Activated CD8-positive, alpha-beta T cell treated with anti-CD3 and anti-CD28 coated beads for 36 hours (primary cell): ENCODE data around the gene CLDN4. TPM values are rescaled to one million over a fixed set of nuclear protein-coding genes. Genes with fewer than 3 reads are reported as not detected.

Source experiments
- ATAC-seq: fragments of 200-7000 bp; cut with Tn5 transposase; one replicate; pipeline ENCODE4 v1.10.0; 2021; ENCODE audit warnings: mild to moderate bottlenecking, moderate library complexity
- CTCF ChIA-PET: fragments of 350-600 bp; sonication (Branson Sonifier 250); formaldehyde crosslinking; loops from one replicate; lab custom pipeline; 2021; ENCODE audit warnings: antibody characterized with exemption; lab: Charles Lee
- POLR2A ChIA-PET: fragments of 350-600 bp; sonication (Branson Sonifier 250); formaldehyde crosslinking; loops from one replicate; lab custom pipeline; 2021; ENCODE audit warnings: antibody characterized with exemption; lab: Charles Lee
- DNase-seq: peaks from one replicate; pipeline ENCODE4 v3.0.0-alpha.2; 2020
- H3K27ac Mint-ChIP-seq: one replicate; pipeline ENCODE4 v1.8.0; 2021; ENCODE audit warnings: mild to moderate bottlenecking, mixed read lengths
- H3K27me3 Mint-ChIP-seq: one replicate; pipeline ENCODE4 v1.8.0; 2021; ENCODE audit warnings: mixed read lengths
- H3K36me3 Mint-ChIP-seq: one replicate; pipeline ENCODE4 v1.8.0; 2021; ENCODE audit warnings: low read depth, mixed read lengths
- H3K4me1 Mint-ChIP-seq: one replicate; pipeline ENCODE4 v1.8.0; 2021; ENCODE audit warnings: low read depth, mixed read lengths
- H3K4me3 Mint-ChIP-seq: one replicate; pipeline ENCODE4 v1.8.0; 2021; ENCODE audit warnings: mild to moderate bottlenecking, moderate library complexity, mixed read lengths
- H3K9me3 Mint-ChIP-seq: one replicate; pipeline ENCODE4 v1.8.0; 2021; ENCODE audit warnings: mixed read lengths
- CTCF ChIP-seq: fragments of 200-600 bp; IDR thresholded peaks from one replicate; pipeline ENCODE4 v1.8.0; 2022; ENCODE audit warnings: antibody characterized with exemption, mild to moderate bottlenecking
- intact Hi-C: fragments of 100-400 bp; cut with micrococcal nuclease; formaldehyde crosslinking; loops from one replicate; pipeline ENCODE4 v1.10.0; 2022
- total RNA-seq, 2 experiments: library from RNA; stranded (reverse); gene quantifications; one replicate each; pipeline ENCODE4 v1.2.3, GENCODE V29; 2021

Gene CLDN4
- total RNA-seq, 2 experiments from 2014 or later: 0.20 to 0.72 TPM

- no peak for ATAC-seq
- POLR2A ChIA-PET: no interaction called here
- intact Hi-C loops: no loop called here
- CTCF ChIA-PET: interaction anchor here (1.3 kb wide), 1 partner anchor 197 kb away, joined by 4 read pairs; no protein-coding TSS in a partner anchor
- Mint-ChIP-seq H3K27me3 (peaks cover 14% of the 10 kb centered on the region), H3K27ac (no peak overlapping the region), H3K4me1 (peaks cover 22% of the 10 kb centered on the region), H3K4me3 (no peak overlapping the region), H3K36me3 (no peaks in the 10 kb centered on the region), H3K9me3 (no peaks in the 10 kb centered on the region)
- DNase-seq: no peak
- no peak for TF ChIP-seq CTCF
Measured at GRCh38 chr7:73829921-73830680, 695 bp upstream of the CLDN4 start.

GRCh38 chr7:73831584-73831833 lies 713 bp downstream of the CLDN4 start:
- Mint-ChIP-seq H3K9me3 (no peaks in the 10 kb centered on the region), H3K27me3 (peaks cover 14% of the 10 kb centered on the region), H3K4me1 (peaks cover 22% of the 10 kb centered on the region), H3K4me3 (no peak overlapping the region), H3K36me3 (no peaks in the 10 kb centered on the region), H3K27ac (no peak overlapping the region)
- CTCF ChIA-PET: no interaction called here
- no peak for ATAC-seq
- POLR2A ChIA-PET: no interaction called here
- DNase-seq: no peak
- intact Hi-C loops: no loop called here
- TF ChIP-seq CTCF: no peak

- H3K27me3 Mint-ChIP-seq: peaks cover 10% of the 10 kb centered on the region
- no peaks in the 10 kb centered on the region for H3K9me3 Mint-ChIP-seq
- DNase-seq (no peak), ATAC-seq (no peak)
- TF ChIP-seq CTCF: no peak
- intact Hi-C loops: no loop called here
- H3K4me3 Mint-ChIP-seq: no peak overlapping the region
- CTCF ChIA-PET: interaction anchor here (1.6 kb wide), 1 partner anchor 23 kb away, joined by 9 read pairs; no protein-coding TSS in a partner anchor
- no peak overlapping the region for H3K27ac Mint-ChIP-seq
- H3K4me1 Mint-ChIP-seq: peaks cover 17% of the 10 kb centered on the region
- POLR2A ChIA-PET: no interaction called here
- H3K36me3 Mint-ChIP-seq: no peaks in the 10 kb centered on the region
Measured at GRCh38 chr7:73831834-73832651, 1.2 kb downstream of the CLDN4 start.

- H3K9me3 Mint-ChIP-seq: no peaks in the 10 kb centered on the region
- no peak for ATAC-seq
- no peak for DNase-seq
- H3K36me3 Mint-ChIP-seq: no peaks in the 10 kb centered on the region
- peaks cover 9% of the 10 kb centered on the region for H3K4me1 Mint-ChIP-seq
- ChIA-PET POLR2A (interaction anchor here (0.6 kb wide), 1 partner anchor 98 kb away, joined by 3 read pairs; no protein-coding TSS in a partner anchor), CTCF (interaction anchor here (1.6 kb wide), 1 partner anchor 22 kb away, joined by 9 read pairs; no protein-coding TSS in a partner anchor)
- H3K4me3 Mint-ChIP-seq: no peak overlapping the region
- intact Hi-C loops: no loop called here
- no peak for TF ChIP-seq CTCF
- H3K27ac Mint-ChIP-seq: no peak overlapping the region
- H3K27me3 Mint-ChIP-seq: peaks cover 4% of the 10 kb centered on the region
Measured at GRCh38 chr7:73832806-73833205, 2.0 kb downstream of the CLDN4 start.
